Loucy (cell line): ENCODE results near the gene SGMS1.

Experiments used
- H2AFZ ChIP-seq: fragments of 200-600 bp; sonication (generic); 2 replicates; pipeline ENCODE4 v1.6.0; 2016; ENCODE audit warnings: antibody characterized with exemption, mild to moderate bottlenecking, low read length, moderate library complexity
- H3F3A ChIP-seq: fragments of 200-600 bp; 2 replicates; pipeline ENCODE4 v1.6.0; 2016; ENCODE audit warnings: antibody characterized with exemption, low read depth, mild to moderate bottlenecking
- H3K27me3 ChIP-seq: fragments of 200-600 bp; sonication (generic); 2 replicates; pipeline ENCODE4 v1.6.1; 2014; ENCODE audit warnings: low read length, mild to moderate bottlenecking; ENCODE audit not compliant: insufficient read depth, poor library complexity, severe bottlenecking
- H3K36me3 ChIP-seq: fragments of 200-600 bp; sonication (generic); 2 replicates; pipeline ENCODE4 v1.6.1; 2016; ENCODE audit warnings: low read length; ENCODE audit not compliant: insufficient read depth
- H3K4me1 ChIP-seq: fragments of 200-600 bp; sonication (generic); 2 replicates; pipeline ENCODE4 v1.5.1; 2014; ENCODE audit warnings: low read length, mild to moderate bottlenecking; ENCODE audit not compliant: insufficient read depth, poor library complexity, severe bottlenecking
- H3K4me2 ChIP-seq: fragments of 200-600 bp; sonication (generic); 2 replicates; pipeline ENCODE4 v1.6.0; 2014; ENCODE audit warnings: antibody characterized with exemption, low read length, low read depth, mild to moderate bottlenecking; ENCODE audit not compliant: poor library complexity, severe bottlenecking
- H3K4me3 ChIP-seq: fragments of 200-600 bp; sonication (generic); 2 replicates; pipeline ENCODE4 v1.5.1; 2014; ENCODE audit warnings: low read length, mild to moderate bottlenecking, mixed read lengths; ENCODE audit not compliant: poor library complexity, severe bottlenecking
- H3K79me2 ChIP-seq: fragments of 200-600 bp; sonication (generic); 2 replicates; pipeline ENCODE4 v1.6.1; 2014; ENCODE audit warnings: low read length; ENCODE audit not compliant: insufficient read depth
- H3K9ac ChIP-seq: fragments of 200-600 bp; sonication (generic); 2 replicates; pipeline ENCODE4 v1.6.0; 2014; ENCODE audit warnings: mild to moderate bottlenecking, low read depth, low read length, moderate library complexity; ENCODE audit not compliant: poor library complexity, severe bottlenecking
- H3K9me2 ChIP-seq: fragments of 200-600 bp; sonication (generic); replicated peaks from 2 replicates; pipeline ENCODE4 v1.6.1; 2016; ENCODE audit warnings: low read depth, low read length, mixed read lengths
- H3K9me3 ChIP-seq: fragments of 200-600 bp; sonication (generic); 2 replicates; pipeline ENCODE4 v1.6.1; 2014; ENCODE audit warnings: mild to moderate bottlenecking, antibody characterized with exemption, low read length, low read depth; ENCODE audit not compliant: insufficient read depth
- H4K20me1 ChIP-seq: fragments of 200-600 bp; sonication (generic); 2 replicates; pipeline ENCODE4 v1.6.0; 2014; ENCODE audit warnings: antibody characterized with exemption, low read length, mild to moderate bottlenecking; ENCODE audit not compliant: insufficient read depth, poor library complexity, severe bottlenecking
- EZH2phosphoT487 ChIP-seq: fragments of 200-600 bp; IDR thresholded peaks from 2 replicates; pipeline ENCODE4 v1.6.1; 2018; ENCODE audit warnings: antibody characterized with exemption, mild to moderate bottlenecking, moderate library complexity, borderline replicate concordance
- TF ChIP-seq, protein P1 (sequence below): fragments of 200-600 bp; sonication (generic); conservative IDR thresholded peaks from 2 replicates; pipeline ENCODE4 v1.5.1; 2014; ENCODE audit warnings: mild to moderate bottlenecking, antibody characterized with exemption, low read length

SGMS1 gene

DNA sequence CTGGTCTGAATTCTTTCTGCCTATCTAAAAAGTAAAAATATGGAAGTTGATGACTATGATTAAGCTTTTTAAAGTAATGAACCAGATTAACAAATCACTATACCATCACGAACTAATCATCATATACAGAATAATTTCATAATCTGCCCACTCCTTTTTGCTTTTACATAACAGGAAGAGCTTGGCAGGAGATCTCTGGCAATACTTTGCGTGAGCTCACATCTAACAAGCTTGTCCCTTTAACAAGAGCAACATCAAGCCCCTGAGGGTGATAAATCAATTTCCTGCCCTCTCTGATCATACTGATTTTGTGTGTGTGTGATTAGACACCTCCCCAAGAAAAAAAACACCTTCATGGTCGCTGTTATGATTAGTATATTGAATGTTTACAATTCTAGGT is 228.9 kb downstream of the SGMS1 start:
- H3K4me3 ChIP-seq: no peak overlapping the region
- no peaks in the 10 kb centered on the region for H3F3A ChIP-seq
- no peak overlapping the region for H2AFZ ChIP-seq
- H3K9me2 ChIP-seq: no peaks in the 10 kb centered on the region
- H3K4me2 ChIP-seq: no peak overlapping the region
- no peaks in the 10 kb centered on the region for H3K79me2 ChIP-seq
- no peaks in the 10 kb centered on the region for H3K27me3 ChIP-seq
- no peaks in the 10 kb centered on the region for H3K36me3 ChIP-seq
- TF ChIP-seq EZH2phosphoT487: no peak
- TF ChIP-seq, protein P1, sequence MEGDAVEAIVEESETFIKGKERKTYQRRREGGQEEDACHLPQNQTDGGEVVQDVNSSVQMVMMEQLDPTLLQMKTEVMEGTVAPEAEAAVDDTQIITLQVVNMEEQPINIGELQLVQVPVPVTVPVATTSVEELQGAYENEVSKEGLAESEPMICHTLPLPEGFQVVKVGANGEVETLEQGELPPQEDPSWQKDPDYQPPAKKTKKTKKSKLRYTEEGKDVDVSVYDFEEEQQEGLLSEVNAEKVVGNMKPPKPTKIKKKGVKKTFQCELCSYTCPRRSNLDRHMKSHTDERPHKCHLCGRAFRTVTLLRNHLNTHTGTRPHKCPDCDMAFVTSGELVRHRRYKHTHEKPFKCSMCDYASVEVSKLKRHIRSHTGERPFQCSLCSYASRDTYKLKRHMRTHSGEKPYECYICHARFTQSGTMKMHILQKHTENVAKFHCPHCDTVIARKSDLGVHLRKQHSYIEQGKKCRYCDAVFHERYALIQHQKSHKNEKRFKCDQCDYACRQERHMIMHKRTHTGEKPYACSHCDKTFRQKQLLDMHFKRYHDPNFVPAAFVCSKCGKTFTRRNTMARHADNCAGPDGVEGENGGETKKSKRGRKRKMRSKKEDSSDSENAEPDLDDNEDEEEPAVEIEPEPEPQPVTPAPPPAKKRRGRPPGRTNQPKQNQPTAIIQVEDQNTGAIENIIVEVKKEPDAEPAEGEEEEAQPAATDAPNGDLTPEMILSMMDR: no peak
- no peaks in the 10 kb centered on the region for H3K4me1 ChIP-seq
- no peaks in the 10 kb centered on the region for H3K9me3 ChIP-seq
- no peaks in the 10 kb centered on the region for H4K20me1 ChIP-seq
- no peak overlapping the region for H3K9ac ChIP-seq

DNA sequence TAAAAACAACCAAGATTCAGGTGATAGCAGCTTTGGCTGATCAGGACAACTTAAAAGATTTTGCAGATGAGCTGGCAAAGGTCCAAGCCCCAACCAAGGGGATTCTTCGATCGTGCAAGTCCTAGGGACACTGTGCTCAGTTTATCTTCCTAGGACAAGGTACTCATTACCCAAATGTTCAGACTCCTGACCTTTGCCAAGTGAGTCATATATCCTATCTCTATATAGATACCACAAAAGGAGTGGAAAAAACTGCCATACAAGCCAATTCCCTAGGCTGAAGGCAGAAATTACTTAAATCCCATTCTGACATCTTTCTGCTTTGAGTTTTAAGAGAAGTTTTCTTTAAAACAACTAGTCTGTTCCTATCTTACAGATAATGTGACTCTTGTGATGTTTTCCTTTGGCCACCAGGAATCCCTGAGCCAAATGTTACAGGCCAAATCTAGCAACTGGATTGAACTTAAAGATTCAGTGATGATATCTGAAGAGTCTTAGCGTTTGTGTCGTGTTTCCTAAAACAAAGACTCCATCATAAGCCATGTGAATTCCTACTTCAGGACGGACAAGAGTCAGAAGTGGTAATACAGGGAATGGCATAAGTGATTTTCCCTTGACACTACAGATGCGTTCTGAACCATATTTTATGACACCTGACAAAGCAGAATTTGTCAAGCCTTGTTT is 229.8 kb downstream of the SGMS1 start:
- no peaks in the 10 kb centered on the region for H3K9me2 ChIP-seq
- H3K36me3 ChIP-seq: no peaks in the 10 kb centered on the region
- H3F3A ChIP-seq: no peaks in the 10 kb centered on the region
- no peaks in the 10 kb centered on the region for H3K79me2 ChIP-seq
- H3K9me3 ChIP-seq: no peaks in the 10 kb centered on the region
- TF ChIP-seq, protein P1: no peak
- no peak for TF ChIP-seq EZH2phosphoT487
- no peak overlapping the region for H3K4me2 ChIP-seq
- H3K4me3 ChIP-seq: no peak overlapping the region
- H2AFZ ChIP-seq: no peak overlapping the region
- no peak overlapping the region for H3K9ac ChIP-seq
- no peaks in the 10 kb centered on the region for H4K20me1 ChIP-seq
- no peaks in the 10 kb centered on the region for H3K4me1 ChIP-seq
- no peaks in the 10 kb centered on the region for H3K27me3 ChIP-seq

DNA sequence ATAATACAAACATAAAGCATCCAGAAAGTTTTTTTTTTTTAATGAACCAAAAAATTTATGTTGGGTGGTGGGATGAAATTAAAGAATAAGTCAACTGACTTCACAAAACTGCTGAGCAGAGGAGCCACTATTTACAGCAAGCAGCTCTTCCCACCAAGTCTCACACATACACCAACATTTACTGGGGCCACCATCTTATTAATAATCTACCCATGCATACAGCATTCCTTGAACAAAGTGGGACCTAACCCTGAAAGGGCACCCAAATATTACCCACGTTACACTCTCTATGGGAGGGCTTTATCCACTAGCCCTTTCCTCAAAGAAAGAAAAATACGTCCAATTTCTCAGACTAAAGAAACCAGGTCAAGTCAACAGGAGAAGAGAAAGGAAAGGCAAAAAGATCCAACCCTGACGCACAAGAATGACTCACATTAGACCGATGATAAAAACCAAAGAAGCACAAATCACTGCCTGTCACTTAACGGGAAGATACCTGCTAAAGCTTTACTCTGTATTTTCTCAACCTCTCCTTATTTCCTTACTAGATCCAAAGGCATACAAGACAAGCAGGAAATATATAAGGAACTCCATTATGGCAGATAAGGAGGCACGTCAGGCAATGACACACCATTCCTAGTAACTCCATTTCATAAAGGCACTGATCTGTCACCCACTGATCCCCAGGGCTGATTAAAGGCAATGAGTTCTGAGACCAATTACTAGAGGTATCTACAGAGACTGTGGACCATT is 230.6 kb downstream of the SGMS1 start:
- no peaks in the 10 kb centered on the region for H3K9me3 ChIP-seq
- H3K4me2 ChIP-seq: no peak overlapping the region
- no peak overlapping the region for H3K9ac ChIP-seq
- H3F3A ChIP-seq: no peaks in the 10 kb centered on the region
- H3K4me1 ChIP-seq: no peaks in the 10 kb centered on the region
- no peaks in the 10 kb centered on the region for H3K9me2 ChIP-seq
- no peaks in the 10 kb centered on the region for H3K36me3 ChIP-seq
- no peaks in the 10 kb centered on the region for H3K27me3 ChIP-seq
- no peaks in the 10 kb centered on the region for H3K79me2 ChIP-seq
- no peaks in the 10 kb centered on the region for H4K20me1 ChIP-seq
- no peak overlapping the region for H2AFZ ChIP-seq
- no peak overlapping the region for H3K4me3 ChIP-seq
- TF ChIP-seq, protein P1: no peak
- no peak for TF ChIP-seq EZH2phosphoT487
